ENCODE results near the gene RIMS4. TPM values are rescaled to one million over a fixed set of nuclear protein-coding genes. Genes with fewer than 3 reads are reported as not detected.

The RIMS4 gene
- total RNA-seq, 4 donors from 2014 or later = 0.62 to 1.2 (median 0.64) TPM; not detected in 1

- H3K27me3 ChIP-seq = no peaks in the 10 kb centered on the region
- TF ChIP-seq, protein P1, sequence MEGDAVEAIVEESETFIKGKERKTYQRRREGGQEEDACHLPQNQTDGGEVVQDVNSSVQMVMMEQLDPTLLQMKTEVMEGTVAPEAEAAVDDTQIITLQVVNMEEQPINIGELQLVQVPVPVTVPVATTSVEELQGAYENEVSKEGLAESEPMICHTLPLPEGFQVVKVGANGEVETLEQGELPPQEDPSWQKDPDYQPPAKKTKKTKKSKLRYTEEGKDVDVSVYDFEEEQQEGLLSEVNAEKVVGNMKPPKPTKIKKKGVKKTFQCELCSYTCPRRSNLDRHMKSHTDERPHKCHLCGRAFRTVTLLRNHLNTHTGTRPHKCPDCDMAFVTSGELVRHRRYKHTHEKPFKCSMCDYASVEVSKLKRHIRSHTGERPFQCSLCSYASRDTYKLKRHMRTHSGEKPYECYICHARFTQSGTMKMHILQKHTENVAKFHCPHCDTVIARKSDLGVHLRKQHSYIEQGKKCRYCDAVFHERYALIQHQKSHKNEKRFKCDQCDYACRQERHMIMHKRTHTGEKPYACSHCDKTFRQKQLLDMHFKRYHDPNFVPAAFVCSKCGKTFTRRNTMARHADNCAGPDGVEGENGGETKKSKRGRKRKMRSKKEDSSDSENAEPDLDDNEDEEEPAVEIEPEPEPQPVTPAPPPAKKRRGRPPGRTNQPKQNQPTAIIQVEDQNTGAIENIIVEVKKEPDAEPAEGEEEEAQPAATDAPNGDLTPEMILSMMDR (IDR thresholded peaks at IDR 0.05) = no peak
- TF ChIP-seq POLR2A (IDR thresholded peaks at IDR 0.05) (no peak), EP300 (IDR thresholded peaks at IDR 0.05) (no peak), POLR2AphosphoS5 (IDR thresholded peaks at IDR 0.05) (no peak)
- peaks cover 12% of the 10 kb centered on the region for H3K4me1 ChIP-seq
- H3K27ac ChIP-seq = no peak overlapping the region
- no peaks in the 10 kb centered on the region for H3K36me3 ChIP-seq
- no peaks in the 10 kb centered on the region for H3K9me3 ChIP-seq
- DNase-seq (ENCODE audit: low spot score in 2 of 2) = no peak
- 68% methylated on average over 5 of the region's 5 CpGs for WGBS
- H3K4me3 ChIP-seq = no peak overlapping the region
These were observed 84.5 kb downstream of the RIMS4 start for GRCh38 chr20:44725837-44726236.

- 78% methylated on average over 8 of the region's 26 CpGs for WGBS
- Histone ChIP-seq H3K9me3 (no peaks in the 10 kb centered on the region), H3K4me1 (peaks cover 24% of the 10 kb centered on the region), H3K4me3 (no peak overlapping the region), H3K36me3 (no peaks in the 10 kb centered on the region), H3K27me3 (no peaks in the 10 kb centered on the region), H3K27ac (no peak overlapping the region)
- DNase-seq (ENCODE audit: low spot score in 2 of 2) = no peak
- no peak for TF ChIP-seq POLR2AphosphoS5 (IDR thresholded peaks at IDR 0.05)
- TF ChIP-seq, protein P1 (IDR thresholded peaks at IDR 0.05) = no peak
- no peak for TF ChIP-seq POLR2A (IDR thresholded peaks at IDR 0.05)
- TF ChIP-seq EP300 (IDR thresholded peaks at IDR 0.05) = no peak
These were observed 85.8 kb downstream of the RIMS4 start for GRCh38 chr20:44724423-44725091.

- TF ChIP-seq, protein P1 (IDR thresholded peaks at IDR 0.05) = no peak
- no peak for TF ChIP-seq EP300 (IDR thresholded peaks at IDR 0.05)
- no peak for TF ChIP-seq POLR2A (IDR thresholded peaks at IDR 0.05)
- no peak for TF ChIP-seq POLR2AphosphoS5 (IDR thresholded peaks at IDR 0.05)
- Histone ChIP-seq H3K9me3 (no peaks in the 10 kb centered on the region), H3K27ac (no peak overlapping the region), H3K36me3 (no peaks in the 10 kb centered on the region), H3K4me1 (peaks cover 23% of the 10 kb centered on the region), H3K4me3 (no peak overlapping the region), H3K27me3 (no peaks in the 10 kb centered on the region)
- 96% methylated on average over 9 of the region's 9 CpGs for WGBS
- no peak for DNase-seq (ENCODE audit: low spot score in 2 of 2)
These were observed 86.5 kb downstream of the RIMS4 start for GRCh38 chr20:44723798-44724362.

DNA sequence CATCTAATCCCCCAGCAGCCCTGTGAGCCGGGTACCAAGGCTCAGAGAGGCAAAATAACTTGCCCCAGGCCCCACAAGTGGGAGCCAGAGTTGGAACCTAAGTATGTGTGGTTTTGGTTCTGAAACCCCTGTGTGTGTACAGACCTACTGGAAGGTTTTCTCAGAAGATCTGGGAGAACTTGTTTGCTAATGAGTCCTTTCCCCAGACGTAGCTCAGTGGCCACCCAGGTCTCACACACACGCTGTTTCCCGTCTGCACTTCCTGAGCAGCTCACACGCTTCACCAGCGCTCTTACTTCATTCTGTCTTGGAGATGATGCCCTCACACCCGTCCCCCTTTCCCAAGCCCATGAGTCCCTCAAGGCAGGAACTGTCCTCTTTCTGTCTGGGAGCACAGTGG, 87.0 kb downstream of the RIMS4 start:
- no peaks in the 10 kb centered on the region for H3K27me3 ChIP-seq
- no peak for DNase-seq (ENCODE audit: low spot score in 2 of 2)
- no peak overlapping the region for H3K4me3 ChIP-seq
- H3K4me1 ChIP-seq = peaks cover 18% of the 10 kb centered on the region
- no peak overlapping the region for H3K27ac ChIP-seq
- H3K36me3 ChIP-seq = no peaks in the 10 kb centered on the region
- H3K9me3 ChIP-seq = no peaks in the 10 kb centered on the region
- 66% methylated on average over 7 of the region's 7 CpGs for WGBS
- no peak for TF ChIP-seq POLR2A (IDR thresholded peaks at IDR 0.05)
- TF ChIP-seq, protein P1 (IDR thresholded peaks at IDR 0.05) = no peak
- TF ChIP-seq POLR2AphosphoS5 (IDR thresholded peaks at IDR 0.05) = no peak
- no peak for TF ChIP-seq EP300 (IDR thresholded peaks at IDR 0.05)

DNA sequence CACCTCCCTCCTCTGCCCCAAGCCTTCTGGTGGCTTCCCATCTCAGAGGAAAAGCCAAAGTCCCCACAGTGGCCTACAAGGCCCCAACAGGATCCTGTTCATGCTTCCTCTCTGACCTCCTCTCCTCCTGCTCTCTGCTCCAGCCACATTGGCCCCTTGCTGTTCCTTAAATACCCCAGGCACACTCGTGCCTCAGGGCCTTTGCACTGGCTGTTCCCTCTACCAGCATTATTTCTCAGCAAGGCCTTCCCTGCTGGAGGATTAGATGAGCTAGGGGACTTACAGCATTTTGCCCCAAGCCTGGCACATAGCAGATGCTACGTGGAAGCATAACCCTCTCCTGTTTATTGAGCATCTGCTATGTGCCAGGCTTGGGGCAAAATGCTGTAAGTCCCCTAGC, 87.4 kb downstream of the RIMS4 start:
- H3K27ac ChIP-seq = no peak overlapping the region
- WGBS = 84% methylated on average over 2 of the region's 2 CpGs
- no peaks in the 10 kb centered on the region for H3K27me3 ChIP-seq
- no peaks in the 10 kb centered on the region for H3K36me3 ChIP-seq
- TF ChIP-seq, protein P1 (IDR thresholded peaks at IDR 0.05) = no peak
- TF ChIP-seq POLR2AphosphoS5 (IDR thresholded peaks at IDR 0.05) (no peak), POLR2A (IDR thresholded peaks at IDR 0.05) (no peak), EP300 (IDR thresholded peaks at IDR 0.05) (no peak)
- H3K9me3 ChIP-seq = no peaks in the 10 kb centered on the region
- DNase-seq (ENCODE audit: low spot score in 2 of 2) = no peak
- peaks cover 21% of the 10 kb centered on the region for H3K4me1 ChIP-seq
- H3K4me3 ChIP-seq = no peak overlapping the region
